Astrocyte (in vitro differentiated cells and primary cell): ENCODE data around the gene MYO7B. TPM values are rescaled to one million over a fixed set of nuclear protein-coding genes. Genes with fewer than 3 reads are reported as not detected.

Source experiments
- DNase-seq: peaks from one replicate; pipeline ENCODE4 v3.0.0-alpha.2; 2010; ENCODE audit warnings: low read depth
- FAIRE-seq: peaks from 2 replicates; lab custom pipeline; 2011; peaks lifted over from hg19 to GRCh38; lab: Jason Lieb, UNC
- H2AFZ ChIP-seq: 2 replicates; pipeline ENCODE4 v1.6.0; 2012; ENCODE audit warnings: low read depth, low read length, inconsistent platforms
- H3K27ac ChIP-seq: 2 replicates; pipeline ENCODE4 v1.5.1; 2011; ENCODE audit warnings: low read depth, low read length, inconsistent platforms
- H3K27me3 ChIP-seq: 2 replicates; pipeline ENCODE4 v1.6.0; 2011; ENCODE audit warnings: low read length, inconsistent platforms; ENCODE audit not compliant: insufficient read depth
- H3K36me3 ChIP-seq: 2 replicates; pipeline ENCODE4 v1.5.1; 2011; ENCODE audit warnings: low read length, inconsistent platforms; ENCODE audit not compliant: insufficient read depth
- H3K4me1 ChIP-seq: 2 replicates; pipeline ENCODE4 v1.5.1; 2011; ENCODE audit warnings: low read length, inconsistent platforms; ENCODE audit not compliant: insufficient read depth
- H3K4me2 ChIP-seq: 2 replicates; pipeline ENCODE4 v1.6.0; 2012; ENCODE audit warnings: low read length, inconsistent platforms
- H3K4me3 ChIP-seq: 2 replicates; pipeline ENCODE4 v1.5.1; 2011; ENCODE audit warnings: low read depth, mild to moderate bottlenecking, low read length, inconsistent platforms; ENCODE audit not compliant: insufficient read depth
- H3K79me2 ChIP-seq: 2 replicates; pipeline ENCODE4 v1.6.0; 2012; ENCODE audit warnings: mild to moderate bottlenecking, low read length, inconsistent platforms; ENCODE audit not compliant: insufficient read depth
- H3K9ac ChIP-seq: 2 replicates; pipeline ENCODE4 v1.6.0; 2012; ENCODE audit warnings: mild to moderate bottlenecking, low read length, inconsistent platforms
- H3K9me3 ChIP-seq: 2 replicates; pipeline ENCODE4 v1.5.1; 2012; ENCODE audit warnings: low read depth, mild to moderate bottlenecking, low read length, inconsistent platforms; ENCODE audit not compliant: insufficient read depth
- H4K20me1 ChIP-seq: 2 replicates; pipeline ENCODE4 v1.6.0; 2012; ENCODE audit warnings: low read length, inconsistent platforms; ENCODE audit not compliant: insufficient read depth
- H3K27ac Mint-ChIP-seq: one replicate; pipeline ENCODE4 v1.8.0; 2021; ENCODE audit warnings: mild to moderate bottlenecking, mixed read lengths; ENCODE audit not compliant: unreplicated experiment
- H3K27me3 Mint-ChIP-seq: one replicate; pipeline ENCODE4 v1.8.0; 2021; ENCODE audit warnings: low read depth, mixed read lengths; ENCODE audit not compliant: unreplicated experiment
- H3K36me3 Mint-ChIP-seq: one replicate; pipeline ENCODE4 v1.8.0; 2021; ENCODE audit warnings: low read depth, mixed read lengths; ENCODE audit not compliant: unreplicated experiment
- H3K4me1 Mint-ChIP-seq: one replicate; pipeline ENCODE4 v1.8.0; 2021; ENCODE audit warnings: low read depth, mixed read lengths; ENCODE audit not compliant: unreplicated experiment
- H3K4me3 Mint-ChIP-seq: one replicate; pipeline ENCODE4 v1.8.0; 2021; ENCODE audit warnings: mild to moderate bottlenecking, moderate library complexity, mixed read lengths; ENCODE audit not compliant: unreplicated experiment
- H3K9me3 Mint-ChIP-seq: one replicate; pipeline ENCODE4 v1.8.0; 2021; ENCODE audit warnings: mild to moderate bottlenecking, mixed read lengths; ENCODE audit not compliant: unreplicated experiment
- CTCF ChIP-seq: IDR thresholded peaks from 2 replicates; pipeline ENCODE4 v1.5.1; 2011; ENCODE audit warnings: low read depth, mild to moderate bottlenecking, inconsistent platforms, low read length, moderate library complexity; ENCODE audit not compliant: insufficient read depth
- EZH2 ChIP-seq: IDR thresholded peaks from 2 replicates; pipeline ENCODE4 v1.6.1; 2012; ENCODE audit warnings: mild to moderate bottlenecking, low read length, inconsistent platforms; ENCODE audit not compliant: insufficient read depth
- total RNA-seq: library from RNA; stranded (reverse); gene quantifications from 2 replicates; pipeline ENCODE4 v1.2.1, GENCODE V29; 2021

The MYO7B gene
- total RNA-seq, 1 donor from 2014 or later, result 0.77 TPM

DNA sequence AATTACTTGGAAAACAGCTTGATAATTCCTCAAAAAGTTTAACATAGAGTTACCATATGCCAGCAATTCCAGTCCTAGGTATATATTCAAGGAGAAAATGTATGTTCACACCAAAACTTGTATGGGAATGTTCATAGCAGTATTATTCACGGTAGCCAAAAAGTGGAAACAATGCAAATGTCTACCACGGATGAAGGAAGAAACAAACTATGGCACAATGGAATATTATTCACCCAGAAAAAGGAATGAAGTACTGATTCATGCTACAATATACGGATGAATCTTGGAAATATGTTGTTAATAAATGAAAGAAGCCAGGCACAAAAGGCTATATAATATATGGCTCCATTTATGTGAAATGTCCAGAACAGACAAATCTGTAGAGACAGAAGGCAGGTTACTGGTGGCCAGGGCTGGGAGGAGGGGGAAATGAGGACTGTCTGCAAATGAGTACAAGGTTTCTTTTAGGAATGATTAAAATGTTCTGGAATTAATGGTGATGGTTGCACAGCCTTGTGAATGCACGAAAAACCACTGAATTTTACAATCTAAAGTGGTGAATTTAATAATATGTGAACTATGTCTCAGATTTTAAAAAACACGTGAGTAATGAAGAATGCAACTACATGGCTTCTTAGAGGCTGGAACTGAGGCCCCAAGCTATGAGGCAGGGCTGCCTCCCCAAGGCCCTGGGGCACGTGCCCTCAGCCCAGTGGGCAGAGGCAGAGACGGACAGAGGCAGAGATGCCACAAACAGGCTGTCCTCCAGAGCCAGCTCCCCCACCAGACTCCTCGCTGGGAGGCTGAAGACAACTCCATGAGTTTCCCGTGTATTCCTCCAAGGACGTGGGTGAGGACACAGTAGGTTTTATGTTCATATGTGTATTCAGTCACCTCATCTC is 134.8 kb downstream of the MYO7B start:
- H3K27me3 Mint-ChIP-seq, result peaks cover under 1% of the 10 kb centered on the region
- peaks cover 6% of the 10 kb centered on the region for H3K36me3 Mint-ChIP-seq
- FAIRE-seq, result no peak

GRCh38 chr2:127670957-127671290 is 135.4 kb downstream of the MYO7B start:
- peaks cover 18% of the 10 kb centered on the region for H3K4me1 Mint-ChIP-seq
- Histone ChIP-seq H3K36me3 (no peaks in the 10 kb centered on the region), H3K79me2 (peaks cover 7% of the 10 kb centered on the region), H3K4me2 (no peak overlapping the region), H3K9me3 (no peaks in the 10 kb centered on the region), H3K4me1 (peaks cover 11% of the 10 kb centered on the region), H4K20me1 (peaks cover 19% of the 10 kb centered on the region), H3K4me3 (no peak overlapping the region), H2AFZ (no peak overlapping the region), H3K27ac (no peak overlapping the region), H3K27me3 (peaks cover 4% of the 10 kb centered on the region), H3K9ac (no peak overlapping the region)
- DNase-seq (no peak), FAIRE-seq (no peak)
- no peak overlapping the region for H3K27ac Mint-ChIP-seq
- no peak overlapping the region for H3K4me3 Mint-ChIP-seq
- H3K27me3 Mint-ChIP-seq, result no peaks in the 10 kb centered on the region
- TF ChIP-seq CTCF (no peak), EZH2 (no peak)
- peaks cover 6% of the 10 kb centered on the region for H3K36me3 Mint-ChIP-seq
- no peaks in the 10 kb centered on the region for H3K9me3 Mint-ChIP-seq

More for the DNA sequence above, 134.8 kb downstream of the MYO7B start:
- no peak for TF ChIP-seq EZH2
- TF ChIP-seq CTCF, result no peak
- H3K27me3 ChIP-seq, result peaks cover 4% of the 10 kb centered on the region
- no peak overlapping the region for H3K27ac Mint-ChIP-seq
- H3K9ac ChIP-seq, result no peak overlapping the region
- DNase-seq, result no peak
- H3K4me1 Mint-ChIP-seq, result peaks cover 15% of the 10 kb centered on the region
- no peaks in the 10 kb centered on the region for H3K9me3 Mint-ChIP-seq
- H3K36me3 ChIP-seq, result no peaks in the 10 kb centered on the region
- no peak overlapping the region for H3K4me3 Mint-ChIP-seq
- peaks cover 7% of the 10 kb centered on the region for H3K4me1 ChIP-seq
- no peak overlapping the region for H3K27ac ChIP-seq
- H3K79me2 ChIP-seq, result peaks cover 7% of the 10 kb centered on the region
- no peak overlapping the region for H2AFZ ChIP-seq
- peaks cover 23% of the 10 kb centered on the region for H4K20me1 ChIP-seq
- H3K4me3 ChIP-seq, result no peak overlapping the region
- no peaks in the 10 kb centered on the region for H3K9me3 ChIP-seq
- no peak overlapping the region for H3K4me2 ChIP-seq
